SU-DHL-6 (cell line): ENCODE data around the gene KCNQ4.

ENCODE experiments used
- H2AFZ ChIP-seq: fragments of 200-600 bp; sonication (generic); 2 replicates; pipeline ENCODE4 v1.6.1; 2014; ENCODE audit warnings: low read depth, mild to moderate bottlenecking, moderate library complexity, mixed read lengths, antibody characterized with exemption, low read length; ENCODE audit not compliant: severe bottlenecking
- H3F3A ChIP-seq: fragments of 200-600 bp; shearing (Covaris generic); 2 replicates; pipeline ENCODE4 v1.6.0; 2016; ENCODE audit warnings: antibody characterized with exemption, mild to moderate bottlenecking; ENCODE audit not compliant: insufficient read depth
- H3K27ac ChIP-seq: fragments of 200-600 bp; sonication (generic); 2 replicates; pipeline ENCODE4 v1.5.1; 2016; ENCODE audit warnings: low read depth, mild to moderate bottlenecking, low read length, moderate library complexity, mixed read lengths
- H3K27me3 ChIP-seq: fragments of 200-600 bp; sonication (generic), shearing (Covaris generic); 2 replicates; pipeline ENCODE4 v1.6.0; 2014; ENCODE audit warnings: mild to moderate bottlenecking, low read length
- H3K36me3 ChIP-seq: fragments of 200-600 bp; sonication (generic); 2 replicates; pipeline ENCODE4 v1.6.1; 2014; ENCODE audit warnings: mild to moderate bottlenecking, low read length, mixed read lengths
- H3K4me2 ChIP-seq: fragments of 300-600, 200-600 bp; shearing (Covaris generic), sonication (generic); 2 replicates; pipeline ENCODE4 v1.6.0; 2014; ENCODE audit warnings: low read length, low read depth, mild to moderate bottlenecking; ENCODE audit not compliant: poor library complexity, severe bottlenecking
- H3K4me3 ChIP-seq: fragments of 200-600 bp; sonication (generic); 2 replicates; pipeline ENCODE4 v1.5.1; 2014; ENCODE audit warnings: antibody characterized with exemption, low read length, mild to moderate bottlenecking, mixed read lengths; ENCODE audit not compliant: insufficient read depth, poor library complexity, severe bottlenecking
- H3K79me2 ChIP-seq: fragments of 200-600 bp; sonication (generic); 2 replicates; pipeline ENCODE4 v1.6.1; 2014; ENCODE audit warnings: mild to moderate bottlenecking, low read length, moderate library complexity; ENCODE audit not compliant: insufficient read depth
- H3K9ac ChIP-seq: fragments of 200-600 bp; sonication (generic); 2 replicates; pipeline ENCODE4 v1.7.0; 2014; ENCODE audit warnings: mild to moderate bottlenecking, low read length
- H3K9me2 ChIP-seq: fragments of 200-600 bp; sonication (generic); replicated peaks from 2 replicates; pipeline ENCODE4 v1.6.1; 2014; ENCODE audit warnings: low read length; ENCODE audit not compliant: insufficient read depth
- H3K9me3 ChIP-seq: fragments of 200-600 bp; sonication (generic); 2 replicates; pipeline ENCODE4 v1.6.1; 2014; ENCODE audit warnings: low read length, mixed read lengths; ENCODE audit not compliant: insufficient read depth
- H4K20me1 ChIP-seq: fragments of 200-600 bp; sonication (generic); 2 replicates; pipeline ENCODE4 v1.6.1; 2014; ENCODE audit warnings: low read depth, mild to moderate bottlenecking, antibody characterized with exemption, low read length, moderate library complexity, mixed read lengths
- CTCF ChIP-seq: fragments of 200-600 bp; sonication (generic); IDR thresholded peaks from one replicate; pipeline ENCODE4 v1.5.1; 2017; ENCODE audit warnings: antibody characterized with exemption, mild to moderate bottlenecking, low read length, moderate library complexity; ENCODE audit not compliant: insufficient read depth, poor library complexity, severe bottlenecking
- EZH2phosphoT487 ChIP-seq: fragments of 200-600 bp; sonication (generic), shearing (Covaris generic); conservative IDR thresholded peaks from 2 replicates; pipeline ENCODE4 v1.6.1; 2018; ENCODE audit warnings: mild to moderate bottlenecking, antibody characterized with exemption, low read length, moderate library complexity, mixed read lengths

The KCNQ4 gene

DNA sequence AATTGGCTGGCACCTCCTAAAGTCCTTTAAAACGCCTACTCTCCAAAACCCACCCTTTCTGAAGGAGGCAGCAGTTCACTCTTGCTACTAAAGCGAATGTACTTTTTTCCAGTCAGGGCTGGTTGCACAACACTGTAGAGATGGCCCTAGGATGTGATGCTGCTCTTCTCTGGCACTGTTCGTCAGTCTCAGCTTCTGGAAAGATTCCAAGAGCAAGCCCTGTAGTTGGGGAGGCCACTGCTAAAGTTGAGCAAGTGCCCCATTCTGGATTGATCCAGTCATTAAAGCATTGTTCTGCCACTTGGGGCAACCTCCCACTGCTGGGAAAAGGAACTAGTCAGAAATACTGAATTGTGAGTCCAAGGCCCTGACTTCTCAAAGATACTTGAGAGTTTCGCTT is 28.5 kb upstream of the KCNQ4 start:
- Histone ChIP-seq H3K9ac (no peak overlapping the region), H4K20me1 (no peaks in the 10 kb centered on the region), H3K4me3 (no peak overlapping the region), H3K79me2 (no peaks in the 10 kb centered on the region), H3K36me3 (peaks cover 19% of the 10 kb centered on the region; the same call in 1 of the 2 replicates), H3K9me2 (no peaks in the 10 kb centered on the region), H2AFZ (no peak overlapping the region), H3K27me3 (no peaks in the 10 kb centered on the region), H3K9me3 (no peaks in the 10 kb centered on the region), H3K27ac (no peak overlapping the region), H3F3A (no peaks in the 10 kb centered on the region), H3K4me2 (no peak overlapping the region)
- TF ChIP-seq CTCF (no peak), EZH2phosphoT487 (no peak)

GRCh38 chr1:40756523-40756922 is 27.1 kb upstream of the KCNQ4 start:
- Histone ChIP-seq H3K27ac (no peak overlapping the region), H3K36me3 (peaks cover 13% of the 10 kb centered on the region; the same call in 1 of the 2 replicates), H3F3A (no peaks in the 10 kb centered on the region), H3K9me3 (no peaks in the 10 kb centered on the region), H3K27me3 (no peaks in the 10 kb centered on the region), H3K9me2 (no peaks in the 10 kb centered on the region), H3K4me2 (no peak overlapping the region), H4K20me1 (no peaks in the 10 kb centered on the region), H2AFZ (no peak overlapping the region), H3K4me3 (no peak overlapping the region), H3K79me2 (no peaks in the 10 kb centered on the region), H3K9ac (no peak overlapping the region)
- no peak for TF ChIP-seq EZH2phosphoT487
- no peak for TF ChIP-seq CTCF

- no peak overlapping the region for H3K9ac ChIP-seq
- no peaks in the 10 kb centered on the region for H3K9me2 ChIP-seq
- no peak overlapping the region for H3K4me3 ChIP-seq
- no peak overlapping the region for H3K4me2 ChIP-seq
- TF ChIP-seq EZH2phosphoT487 = no peak
- no peak for TF ChIP-seq CTCF
- H3K36me3 ChIP-seq = peaks cover 13% of the 10 kb centered on the region; the same call in 1 of the 2 replicates
- no peak overlapping the region for H2AFZ ChIP-seq
- no peaks in the 10 kb centered on the region for H3F3A ChIP-seq
- no peaks in the 10 kb centered on the region for H3K9me3 ChIP-seq
- H3K79me2 ChIP-seq = no peaks in the 10 kb centered on the region
- no peak overlapping the region for H3K27ac ChIP-seq
- no peaks in the 10 kb centered on the region for H3K27me3 ChIP-seq
- H4K20me1 ChIP-seq = no peaks in the 10 kb centered on the region
These were observed 26.5 kb upstream of the KCNQ4 start for GRCh38 chr1:40757084-40757483.

- Histone ChIP-seq H4K20me1 (no peaks in the 10 kb centered on the region), H3K4me3 (no peak overlapping the region), H3F3A (no peaks in the 10 kb centered on the region), H3K9me3 (no peaks in the 10 kb centered on the region), H3K4me2 (no peak overlapping the region), H3K27me3 (no peaks in the 10 kb centered on the region), H3K9ac (no peak overlapping the region), H3K79me2 (no peaks in the 10 kb centered on the region), H2AFZ (no peak overlapping the region), H3K36me3 (peaks cover 13% of the 10 kb centered on the region; the same call in 1 of the 2 replicates), H3K27ac (no peak overlapping the region), H3K9me2 (no peaks in the 10 kb centered on the region)
- TF ChIP-seq CTCF (no peak), EZH2phosphoT487 (no peak)
These were observed 25.6 kb upstream of the KCNQ4 start for GRCh38 chr1:40758004-40758403.
